HG03439 (cell line): ENCODE results near the gene OPN1LW.
A peak's percentile ranks its signal among the peaks of the same experiment; 100 is the strongest.
"Not testable (repeated sequence)": the region's sequence is repeated elsewhere in the genome, so short reads cannot be mapped to it uniquely, and the experiment has no call there.

Experiments
- ATAC-seq: cut with Tn5 transposase; IDR thresholded peaks from one replicate; pipeline ENCODE4 v1.9.1; 2021; ENCODE audit warnings: mild to moderate bottlenecking, moderate library complexity; ENCODE audit not compliant: unreplicated experiment

Gene OPN1LW

DNA sequence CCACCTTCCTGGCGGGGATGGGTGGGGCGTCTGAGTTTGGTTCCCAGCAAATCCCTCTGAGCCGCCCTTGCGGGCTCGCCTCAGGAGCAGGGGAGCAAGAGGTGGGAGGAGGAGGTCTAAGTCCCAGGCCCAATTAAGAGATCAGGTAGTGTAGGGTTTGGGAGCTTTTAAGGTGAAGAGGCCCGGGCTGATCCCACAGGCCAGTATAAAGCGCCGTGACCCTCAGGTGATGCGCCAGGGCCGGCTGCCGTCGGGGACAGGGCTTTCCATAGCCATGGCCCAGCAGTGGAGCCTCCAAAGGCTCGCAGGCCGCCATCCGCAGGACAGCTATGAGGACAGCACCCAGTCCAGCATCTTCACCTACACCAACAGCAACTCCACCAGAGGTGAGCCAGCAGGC lies at the start of gene OPN1LW:
Gene OPN1LW (plus strand): TSS at position 234 of the 400 bp plus-strand sequence. CDS start 41 bp downstream, at position 275.
- not testable (repeated sequence) for ATAC-seq

DNA sequence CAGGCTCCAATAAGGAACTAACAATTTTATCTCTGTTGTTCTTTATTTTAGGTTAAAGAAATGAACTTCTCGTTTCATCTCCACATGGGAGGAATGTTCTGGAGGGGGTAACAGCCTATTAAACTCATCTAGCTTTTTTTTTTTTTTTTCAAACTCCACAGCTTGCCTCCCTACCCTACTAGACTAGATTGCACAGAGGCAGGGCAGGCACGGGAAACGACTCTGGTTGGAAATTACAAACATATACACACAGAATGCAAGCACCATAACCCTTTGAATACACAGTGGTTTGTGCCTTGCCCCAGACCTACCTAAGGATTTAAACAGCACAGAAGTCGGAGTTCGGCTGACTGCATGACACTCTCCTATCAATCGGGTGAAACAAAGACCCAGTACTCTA lies 49.2 kb upstream of the OPN1LW start:
- ATAC-seq, result no peak

DNA sequence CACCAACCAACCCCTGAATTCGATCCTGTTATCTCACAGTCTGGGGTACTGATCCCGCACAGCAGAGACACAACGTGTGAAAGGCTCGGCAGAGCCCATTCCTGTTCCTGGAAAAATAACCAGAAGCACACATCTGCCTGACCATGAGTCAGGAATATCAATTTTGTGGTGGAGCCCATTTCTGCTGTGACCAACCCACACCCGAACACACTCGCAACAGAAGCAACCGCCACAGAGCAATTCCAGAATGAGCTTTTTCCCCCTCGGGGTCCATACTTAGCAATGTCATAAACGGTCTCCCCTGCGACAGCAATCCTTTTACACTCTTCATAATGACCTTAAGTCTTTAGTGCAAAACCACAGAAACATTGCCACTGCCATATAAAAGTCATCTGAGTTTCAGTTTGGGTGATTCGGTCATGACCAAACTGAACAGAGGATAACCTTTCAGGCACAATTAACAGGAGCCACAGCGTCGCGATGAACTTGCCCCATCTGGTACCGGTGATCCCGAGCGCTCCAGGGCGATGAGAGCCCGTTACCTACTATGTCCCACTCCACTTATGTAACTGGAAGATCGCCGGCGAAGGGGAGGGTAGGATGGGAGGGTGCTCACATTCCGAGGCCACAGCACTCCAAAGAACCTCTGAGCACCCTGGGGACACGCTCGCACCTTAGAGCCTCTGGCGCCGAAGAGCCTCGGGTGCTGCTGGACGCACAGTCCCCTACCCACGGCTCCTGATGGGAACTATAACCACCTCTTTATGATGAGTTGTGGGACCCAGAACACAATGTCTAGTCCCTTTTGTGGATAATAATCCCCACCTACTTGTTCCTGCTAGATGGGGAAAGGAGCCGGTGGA lies 47.7 kb upstream of the OPN1LW start:
- ATAC-seq, result no peak

DNA sequence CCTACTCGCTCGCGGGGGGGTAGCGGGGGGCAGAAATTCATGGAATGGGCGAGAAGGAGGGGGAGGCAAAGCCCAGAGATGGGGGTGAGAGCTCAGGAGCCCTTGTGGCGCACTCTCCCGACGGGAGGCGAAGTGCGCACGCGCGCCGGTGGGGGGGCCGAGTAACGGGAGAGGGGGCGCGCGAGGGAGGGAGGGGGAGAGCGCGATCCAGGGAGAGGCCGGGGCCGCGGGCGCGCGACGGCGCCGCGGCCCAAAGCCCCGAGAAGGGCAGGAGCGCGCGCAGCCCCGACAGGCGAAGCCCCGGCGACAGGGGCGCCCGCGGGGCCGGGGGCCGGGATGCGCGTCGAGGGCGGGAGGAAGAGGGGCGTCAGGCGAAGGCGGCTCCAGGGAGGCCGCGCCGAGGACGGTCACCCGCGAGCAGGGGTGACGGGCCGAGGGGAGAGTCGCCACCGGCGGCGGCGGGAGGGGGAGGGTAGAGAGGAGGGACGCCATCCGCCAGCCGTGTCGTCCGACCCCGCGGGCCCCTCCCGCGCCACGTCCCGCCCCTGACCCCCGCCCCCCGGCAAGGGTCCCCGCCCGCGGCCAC lies 46.9 kb upstream of the OPN1LW start:
- peak; percentile 36 for ATAC-seq

DNA sequence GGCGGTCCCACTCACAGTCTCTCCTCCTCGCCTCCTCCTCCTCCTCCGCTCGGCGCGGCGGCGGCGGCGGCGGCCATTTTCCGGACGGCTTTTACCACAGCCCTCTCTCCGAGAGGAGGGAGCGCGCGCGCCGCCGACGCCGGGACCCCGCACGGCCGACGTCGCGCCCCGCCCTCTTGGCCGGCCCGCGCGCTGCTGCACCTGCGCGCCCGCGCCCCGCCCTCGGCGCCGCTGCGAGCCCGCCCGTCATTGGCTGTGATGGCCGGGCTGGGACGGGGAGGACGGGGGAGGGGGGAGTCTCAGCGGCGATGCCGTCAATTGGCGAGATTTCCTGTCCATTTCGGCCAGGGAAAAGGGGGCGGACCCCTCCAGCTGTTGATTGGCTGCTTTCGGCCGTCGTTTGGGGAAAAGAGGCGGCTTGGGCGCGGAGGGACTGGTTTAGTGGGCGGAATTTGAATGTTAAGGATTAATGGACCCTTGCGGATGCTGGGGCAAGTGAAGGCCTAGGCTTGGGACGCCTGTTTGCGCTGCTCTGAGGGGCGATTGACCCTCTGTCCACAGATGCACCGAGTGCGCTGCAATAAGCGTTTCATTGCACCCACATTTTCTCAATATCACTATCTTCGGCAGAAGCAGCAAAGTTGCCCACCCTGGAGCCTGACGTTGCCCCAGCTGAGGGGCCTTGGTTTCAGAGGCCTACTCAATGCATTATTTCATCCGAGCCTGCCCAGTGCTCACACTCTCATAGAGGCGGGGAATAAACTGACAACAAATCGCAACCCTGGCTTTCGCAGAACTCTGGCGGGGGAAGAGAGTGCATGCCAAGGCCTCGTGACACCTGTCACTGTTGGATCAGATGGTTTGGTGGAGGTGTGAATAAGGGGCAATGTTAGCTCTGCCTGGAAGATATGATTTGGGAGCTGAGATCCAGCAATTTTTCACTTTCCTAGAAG lies 46.2 kb upstream of the OPN1LW start, which contains the start of gene MECP2:
Gene MECP2 (minus strand): TSS at position 129 of the 953 bp plus-strand sequence.
- ATAC-seq, result peak; percentile 85

DNA sequence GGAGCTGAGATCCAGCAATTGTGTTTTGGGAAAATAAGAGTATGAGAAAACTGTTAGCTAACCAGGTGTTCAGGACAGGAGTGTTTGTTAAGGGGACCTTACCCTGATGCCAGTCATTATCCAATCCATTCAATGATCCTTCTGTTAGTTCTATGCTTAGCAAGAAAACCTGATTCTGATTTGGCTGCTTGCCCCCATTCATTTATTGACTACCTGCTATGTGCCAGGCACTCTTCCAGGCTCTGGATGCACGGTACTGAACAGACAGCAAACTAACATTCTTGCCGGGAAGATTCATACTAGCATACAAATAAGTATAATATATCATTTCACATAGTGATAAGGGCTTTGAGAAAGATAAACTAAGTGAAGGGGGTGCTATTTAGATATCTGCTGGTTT lies 45.5 kb upstream of the OPN1LW start:
- no peak for ATAC-seq

DNA sequence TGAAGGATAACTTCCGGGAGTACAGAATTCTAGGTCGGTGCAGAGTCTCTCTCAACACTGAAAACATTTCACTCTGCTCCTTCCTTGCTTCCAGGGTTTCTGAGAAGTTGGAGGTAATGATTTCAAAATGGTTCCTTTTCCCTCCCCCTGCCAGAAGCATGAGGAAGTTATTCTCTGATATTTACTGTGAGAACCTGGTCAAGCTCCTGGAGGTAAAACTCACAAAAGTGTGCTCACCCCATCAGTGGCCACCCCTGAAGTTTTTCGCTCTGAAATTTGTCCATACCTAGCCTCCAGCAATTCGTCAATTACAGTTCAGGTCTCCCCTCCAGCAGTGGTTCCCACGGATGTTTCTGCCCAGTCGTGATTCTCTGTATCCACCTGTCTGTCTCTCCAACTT lies 30.3 kb upstream of the OPN1LW start:
- ATAC-seq, result no peak

- no peak for ATAC-seq
Measured at GRCh38 chrX:154114652-154115051, 29.4 kb upstream of the OPN1LW start.

DNA sequence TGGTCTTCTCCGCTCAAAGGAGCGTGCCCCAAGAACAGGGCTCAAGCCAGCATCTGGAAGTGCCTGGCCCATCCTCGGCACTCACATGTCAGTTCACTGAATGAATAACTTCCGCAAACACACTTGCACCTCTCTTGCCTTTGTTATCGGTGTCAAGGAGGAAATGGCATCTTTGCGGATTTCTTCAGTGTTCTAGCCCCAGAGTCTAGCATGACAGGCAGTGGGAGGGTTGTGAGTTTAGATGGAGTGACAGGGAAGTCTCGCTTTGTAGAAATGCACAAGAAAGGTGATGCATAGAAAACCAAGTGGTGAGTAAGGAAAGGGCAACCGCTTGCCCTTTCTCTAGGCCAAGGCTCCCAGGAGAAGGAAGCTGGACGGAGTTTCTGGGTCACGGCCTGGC lies 29.0 kb upstream of the OPN1LW start:
- ATAC-seq, result no peak

DNA sequence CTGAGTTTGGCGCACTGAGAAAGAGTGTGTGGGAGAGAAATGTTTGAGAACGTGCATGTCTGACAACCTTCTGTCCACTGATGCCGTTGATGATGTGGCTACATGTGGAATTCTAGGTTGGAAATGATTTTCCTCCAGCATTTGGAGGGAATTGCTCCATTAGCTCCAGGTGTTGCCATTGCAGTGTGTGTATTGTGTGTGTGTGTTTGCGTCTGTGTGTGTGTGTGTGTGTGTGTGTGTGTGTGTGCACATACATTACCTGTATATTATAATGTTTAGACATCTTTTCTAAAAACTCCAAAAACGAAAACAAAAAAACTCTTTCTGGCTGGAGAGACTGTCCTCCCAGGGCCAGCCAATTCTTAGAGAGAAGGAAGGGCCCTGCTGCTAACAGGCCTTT lies 28.3 kb upstream of the OPN1LW start:
- no peak for ATAC-seq

DNA sequence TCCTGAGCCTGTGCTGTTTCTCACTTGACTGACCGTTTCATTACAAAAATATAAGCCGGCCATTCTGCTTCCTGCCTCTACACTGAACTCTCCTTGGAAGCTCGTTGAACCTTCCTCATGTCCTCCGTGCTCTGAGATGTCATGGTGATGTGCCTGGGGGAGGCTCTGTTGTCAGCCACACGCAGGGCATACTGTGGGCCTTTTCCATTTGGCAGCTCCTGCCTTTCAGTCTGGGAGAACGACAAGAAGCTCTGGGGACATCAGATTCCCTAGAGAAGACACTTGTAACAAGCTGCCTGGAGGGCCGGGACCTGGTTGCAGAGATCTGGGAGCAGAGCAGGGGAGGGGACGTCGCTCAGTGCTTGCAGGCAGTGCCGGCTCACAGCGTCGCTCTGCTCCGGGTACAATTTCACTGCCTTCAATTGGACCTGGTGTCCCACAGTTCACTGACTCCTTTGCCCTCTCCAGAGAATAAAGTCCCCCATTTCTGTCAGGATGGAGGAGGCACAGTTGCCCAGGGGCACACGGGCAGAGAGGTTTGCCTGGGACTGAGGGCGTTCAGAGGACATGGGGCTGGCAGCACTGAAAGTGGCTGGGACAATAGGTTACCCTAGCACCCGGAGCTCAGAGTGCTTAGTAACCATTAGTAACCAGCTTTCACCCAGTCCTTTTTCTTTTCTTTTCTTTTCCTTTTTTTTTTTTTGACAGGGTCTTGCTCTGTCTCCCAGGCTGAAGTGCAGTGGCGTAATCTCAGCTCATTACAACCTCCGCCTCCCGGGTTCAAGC lies 27.4 kb upstream of the OPN1LW start:
- ATAC-seq, result no peak

GRCh38 chrX:154117566-154117965 lies 26.5 kb upstream of the OPN1LW start:
- no peak for ATAC-seq

- ATAC-seq, result no peak
Measured at GRCh38 chrX:154120567-154120966, 23.5 kb upstream of the OPN1LW start.

- ATAC-seq, result no peak
Measured at GRCh38 chrX:154121207-154121606, 22.8 kb upstream of the OPN1LW start.

- no peak for ATAC-seq
Measured at GRCh38 chrX:154121961-154122360, 22.1 kb upstream of the OPN1LW start.

GRCh38 chrX:154123241-154124219 lies 20.5 kb upstream of the OPN1LW start:
- ATAC-seq, result no peak

DNA sequence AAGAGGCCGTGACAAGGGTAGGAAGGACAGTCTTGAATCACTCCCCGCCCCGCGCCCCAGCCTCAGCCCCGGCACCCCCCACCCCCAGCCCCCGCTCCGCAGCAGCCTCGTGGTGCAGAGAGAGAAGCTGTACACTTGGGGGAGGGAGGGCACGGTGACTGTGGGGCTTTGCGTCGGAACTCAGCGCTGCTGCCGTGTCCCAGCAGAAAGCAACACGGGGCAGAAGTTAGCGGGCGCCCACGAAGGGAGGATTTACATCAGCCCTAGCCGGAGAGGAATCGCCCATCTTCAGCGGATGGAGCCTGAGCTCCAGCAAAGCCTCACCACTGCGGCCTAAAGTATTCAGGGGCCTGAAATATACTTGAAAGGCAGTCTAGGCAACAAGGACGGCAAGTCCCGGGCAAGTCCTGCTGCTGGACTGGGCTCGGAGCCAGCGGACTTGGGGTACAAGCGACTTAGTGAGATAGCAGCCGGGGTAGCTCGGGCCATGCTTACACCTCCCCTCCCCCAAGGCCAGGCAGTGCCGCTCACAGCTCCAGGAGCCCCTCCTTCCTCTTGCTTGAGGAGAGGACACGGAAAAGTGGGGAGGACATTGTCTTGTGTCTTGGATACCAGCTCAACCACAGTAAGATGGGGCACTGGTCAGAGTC lies 18.5 kb upstream of the OPN1LW start:
- ATAC-seq, result no peak

DNA sequence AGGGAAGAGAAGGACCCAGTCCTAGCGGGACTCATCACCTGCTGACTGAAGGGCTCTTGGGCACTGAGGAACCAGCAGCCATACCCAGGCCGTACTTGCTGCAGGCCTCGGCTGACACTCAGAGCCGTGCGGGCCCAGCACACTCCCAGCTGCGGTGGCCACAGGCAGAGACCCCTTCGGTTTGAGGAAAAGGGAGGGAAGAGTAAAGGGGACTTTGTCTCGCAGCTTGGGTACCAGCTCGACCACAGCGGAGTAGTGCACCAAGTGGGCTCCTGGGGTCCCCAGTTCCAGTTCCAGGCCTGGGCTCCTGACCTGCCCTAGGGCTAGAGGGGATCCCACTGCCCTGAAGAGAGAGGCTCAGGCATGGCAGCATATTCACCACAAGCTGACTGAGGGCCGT lies 17.9 kb upstream of the OPN1LW start:
- no peak for ATAC-seq

DNA sequence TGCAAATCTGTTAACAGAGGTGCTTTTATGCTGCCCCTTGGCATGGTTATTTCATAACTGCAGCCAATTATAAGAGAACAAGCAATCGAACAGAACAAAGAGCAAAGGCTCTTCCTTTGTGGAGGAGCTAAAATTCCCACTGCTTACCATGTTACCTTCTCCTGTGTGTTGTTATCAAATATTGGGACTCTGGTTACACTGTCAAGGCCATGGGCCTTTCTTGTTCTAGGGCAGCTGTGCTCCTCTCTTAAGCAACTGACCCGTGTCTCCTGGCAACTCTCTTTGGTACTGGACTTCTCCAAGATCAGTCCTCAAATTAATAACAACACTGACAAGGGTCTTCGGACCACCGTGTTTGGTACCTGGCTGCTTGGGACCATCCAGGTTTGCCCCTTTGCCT lies 12.1 kb upstream of the OPN1LW start:
- no peak for ATAC-seq
